NB4 (cell line): ENCODE measurements around the gene CENPF.

Experiments
- DNase-seq: peaks from one replicate; pipeline ENCODE4 v3.0.0; 2010; ENCODE audit warnings: low read depth
- H3K4me3 ChIP-seq: one replicate; pipeline ENCODE4 v1.5.1; 2011; ENCODE audit warnings: mild to moderate bottlenecking, low read depth, low read length, moderate library complexity
- CTCF ChIP-seq: IDR thresholded peaks from one replicate; pipeline ENCODE4 v1.5.1; 2012; ENCODE audit warnings: low read depth, low read length
- MAX ChIP-seq: IDR thresholded peaks from 2 replicates; pipeline ENCODE4 v1.6.1; 2011; ENCODE audit warnings: low read depth, low read length
- MYC ChIP-seq: IDR thresholded peaks from 2 replicates; pipeline ENCODE4 v1.6.1; 2011; ENCODE audit warnings: low read depth, low read length
- POLR2A ChIP-seq: IDR thresholded peaks from 2 replicates; pipeline ENCODE4 v1.6.1; 2011; ENCODE audit warnings: mild to moderate bottlenecking; ENCODE audit not compliant: insufficient read length; ENCODE audit errors: extremely low read depth

CENPF gene

GRCh38 chr1:214658785-214659184 lies 55.8 kb downstream of the CENPF start:
- no peak for TF ChIP-seq CTCF
- no peak for TF ChIP-seq POLR2A
- no peak for TF ChIP-seq MAX
- no peak for TF ChIP-seq MYC
- no peak overlapping the region for H3K4me3 ChIP-seq
- no peak for DNase-seq

GRCh38 chr1:214660190-214660589 lies 57.2 kb downstream of the CENPF start:
- no peak for DNase-seq
- no peak for TF ChIP-seq MYC
- TF ChIP-seq MAX: no peak
- no peak for TF ChIP-seq CTCF
- no peak for TF ChIP-seq POLR2A
- H3K4me3 ChIP-seq: no peak overlapping the region

GRCh38 chr1:214660900-214661299 lies 57.9 kb downstream of the CENPF start:
- DNase-seq: no peak
- H3K4me3 ChIP-seq: no peak overlapping the region
- TF ChIP-seq POLR2A (no peak), CTCF (no peak), MYC (no peak), MAX (no peak)

- TF ChIP-seq POLR2A (no peak), CTCF (no peak), MAX (no peak), MYC (no peak)
- no peak overlapping the region for H3K4me3 ChIP-seq
- no peak for DNase-seq
Observed at GRCh38 chr1:214662223-214662785, 59.3 kb downstream of the CENPF start.

- no peak overlapping the region for H3K4me3 ChIP-seq
- DNase-seq: no peak
- TF ChIP-seq MAX: no peak
- no peak for TF ChIP-seq CTCF
- no peak for TF ChIP-seq POLR2A
- no peak for TF ChIP-seq MYC
Observed at GRCh38 chr1:214664651-214665433, 61.8 kb downstream of the CENPF start.
